HepG2 (cell line): ENCODE data around the gene MDH1B. TPM values are rescaled to one million over a fixed set of nuclear protein-coding genes. Genes with fewer than 3 reads are reported as not detected.

Experiments
- ATAC-seq: fragments of 200-7000 bp; cut with Tn5 transposase; 3 replicates; pipeline ENCODE4 v1.9.1; 2020; ENCODE audit warnings: mild to moderate bottlenecking, moderate library complexity
- BruUV-seq: library from RNA; stranded (reverse); fragments of 400-500 nt; replicated peaks from 2 replicates; lab custom pipeline; 2021; lab: Mats Ljungman, UMichigan
- CTCF ChIA-PET: fragments of 300-600 bp; formaldehyde crosslinking; extraction: SDS; loops from one replicate; lab custom pipeline; 2021; ENCODE audit warnings: low total read pairs, inconsistent platforms, low intra/inter-chr PET ratio; lab: Yijun Ruan, JAX
- POLR2A ChIA-PET: fragments of 350-600 bp; sonication (Branson Sonifier 250); formaldehyde crosslinking; loops from one replicate; lab custom pipeline; 2020; ENCODE audit warnings: antibody characterized with exemption, inconsistent platforms; lab: Yijun Ruan, JAX
- DNase-seq: peaks from one replicate; pipeline ENCODE4 v3.0.0-alpha.2; 2015; ENCODE audit warnings: low spot score
- FAIRE-seq: peaks from 3 replicates; lab custom pipeline; 2011; peaks lifted over from hg19 to GRCh38; lab: Jason Lieb, UNC
- H2AFZ ChIP-seq: one replicate; pipeline ENCODE4 v1.6.1; 2011; ENCODE audit warnings: low read length, inconsistent platforms
- H3K27ac ChIP-seq: fragments of 300-600 bp; 3 replicates; pipeline ENCODE4 v1.8.0; 2011; ENCODE audit warnings: mixed run types, mild to moderate bottlenecking, mixed read lengths, low read length, inconsistent platforms; ENCODE audit not compliant: insufficient read depth; ENCODE audit errors: extremely low read length
- H3K27me3 ChIP-seq, 2 experiments: fragments of 200-600 bp in 1 of 2; 2 replicates in 1 of 2; 3 replicates in 1 of 2; pipeline versions ENCODE4 v1.6.0 to v1.8.0; 2011; ENCODE audit warnings: low read length in 2 of 2, mild to moderate bottlenecking in 2 of 2, moderate library complexity in 2 of 2, inconsistent platforms in 1 of 2; ENCODE audit not compliant: insufficient read depth in 2 of 2, control insufficient read depth in 1 of 2
- H3K36me3 ChIP-seq, 2 experiments: fragments of 200-600 bp in 1 of 2; replicated peaks in 1 of 2; 2 replicates in 1 of 2; 3 replicates in 1 of 2; pipeline versions ENCODE4 v1.5.1 to v1.8.0; 2011; ENCODE audit warnings: low read length in 2 of 2, inconsistent platforms in 1 of 2; ENCODE audit not compliant: insufficient read depth in 2 of 2, control insufficient read depth in 1 of 2
- H3K4me1 ChIP-seq: 2 replicates; pipeline ENCODE4 v1.5.1; 2012; ENCODE audit warnings: low read length, inconsistent platforms; ENCODE audit not compliant: insufficient read depth
- H3K4me2 ChIP-seq: 2 replicates; pipeline ENCODE4 v1.6.0; 2011; ENCODE audit warnings: low read depth, low read length, inconsistent platforms
- H3K4me3 ChIP-seq, 3 experiments: fragments of 200-600 bp in 1 of 3; sonication (generic), shearing (Covaris generic) in 1 of 3; replicated peaks in 1 of 3; 2 replicates each; pipeline ENCODE4 v1.5.1; 2011 to 2016; ENCODE audit warnings: low read length in 3 of 3, inconsistent platforms in 2 of 3, low read depth in 2 of 3, mild to moderate bottlenecking in 2 of 3, control low read depth in 1 of 3, mixed read lengths in 1 of 3; ENCODE audit not compliant: insufficient read depth in 1 of 3
- H3K79me2 ChIP-seq: one replicate; pipeline ENCODE4 v1.6.1; 2011; ENCODE audit warnings: low read length, inconsistent platforms; ENCODE audit not compliant: insufficient read depth
- H3K9ac ChIP-seq: 2 replicates; pipeline ENCODE4 v1.6.0; 2011; ENCODE audit warnings: mild to moderate bottlenecking, low read depth, low read length, inconsistent platforms; ENCODE audit not compliant: insufficient read depth
- H3K9me3 ChIP-seq: 2 replicates; pipeline ENCODE4 v1.5.1; 2012; ENCODE audit warnings: mild to moderate bottlenecking, low read length
- H4K20me1 ChIP-seq: 2 replicates; pipeline ENCODE4 v1.6.0; 2011; ENCODE audit warnings: inconsistent platforms, mild to moderate bottlenecking, low read length, moderate library complexity; ENCODE audit not compliant: insufficient read depth
- ARID2 ChIP-seq: sonication (generic); formaldehyde crosslinking; IDR thresholded peaks from 2 replicates; pipeline ENCODE4 v1.8.1; 2022; ENCODE audit warnings: mild to moderate bottlenecking, missing genetic modification reagents, borderline replicate concordance
- ARNTL ChIP-seq: sonication (generic); formaldehyde crosslinking; IDR thresholded peaks from 2 replicates; pipeline ENCODE4 v1.4.0; 2020; ENCODE audit warnings: mild to moderate bottlenecking, missing genetic modification reagents
- BCL6 ChIP-seq: IDR thresholded peaks from 2 replicates; pipeline ENCODE4 v1.6.1; 2016; ENCODE audit warnings: missing genetic modification reagents, missing compliant biosample characterization
- DR1 ChIP-seq: sonication (generic); formaldehyde crosslinking; IDR thresholded peaks from 2 replicates; pipeline ENCODE4 v1.8.0; 2021; ENCODE audit warnings: mild to moderate bottlenecking, missing genetic modification reagents, inconsistent platforms
- FOSL2 ChIP-seq: sonication (generic); formaldehyde crosslinking; IDR thresholded peaks from 2 replicates; pipeline ENCODE4 v1.4.0; 2020; ENCODE audit warnings: missing genetic modification reagents
- NFIB ChIP-seq: sonication (generic); formaldehyde crosslinking; IDR thresholded peaks from 2 replicates; pipeline ENCODE4 v1.9.0; 2021; ENCODE audit warnings: missing genetic modification reagents, mild to moderate bottlenecking, borderline replicate concordance
- POLR2AphosphoS5 ChIP-seq: IDR thresholded peaks from 2 replicates; pipeline ENCODE4 v1.6.1; 2012; ENCODE audit warnings: low read depth, low read length
- RBM22 ChIP-seq: fragments of 200-400 bp; formaldehyde crosslinking; optimal IDR thresholded peaks from 2 replicates; pipeline ENCODE3; 2017; ENCODE audit warnings: mild to moderate bottlenecking, low read length, moderate library complexity
- SATB2 ChIP-seq: sonication (generic); formaldehyde crosslinking; IDR thresholded peaks from 2 replicates; pipeline ENCODE4 v1.5.0; 2020; ENCODE audit warnings: missing genetic modification reagents
- TEAD2 ChIP-seq: sonication (generic); formaldehyde crosslinking; IDR thresholded peaks from 2 replicates; pipeline ENCODE4 v1.9.0; 2021; ENCODE audit warnings: missing genetic modification reagents
- THAP11 ChIP-seq: IDR thresholded peaks from 2 replicates; pipeline ENCODE4 v1.6.1; 2016; ENCODE audit warnings: missing biosample characterization, missing genetic modification reagents
- ZNF20 ChIP-seq: sonication (generic); formaldehyde crosslinking; IDR thresholded peaks from 2 replicates; pipeline ENCODE4 v1.4.0; 2020; ENCODE audit warnings: mild to moderate bottlenecking, moderate library complexity, missing genetic modification reagents
- ZNF329 ChIP-seq: sonication (generic); formaldehyde crosslinking; IDR thresholded peaks from 2 replicates; pipeline ENCODE4 v1.9.0; 2021; ENCODE audit warnings: low read depth, mild to moderate bottlenecking, missing genetic modification reagents
- ZNF350 ChIP-seq: sonication (generic); formaldehyde crosslinking; IDR thresholded peaks from 2 replicates; pipeline ENCODE4 v1.4.0; 2020; ENCODE audit warnings: mild to moderate bottlenecking, low read depth, missing genetic modification reagents, borderline replicate concordance
- ZNF557 ChIP-seq: sonication (generic); formaldehyde crosslinking; IDR thresholded peaks from 2 replicates; pipeline ENCODE4 v1.4.0; 2020; ENCODE audit warnings: missing genetic modification reagents
- WGBS: methylation state at CpG from one replicate; pipeline ENCODE4 v1.1.6; 2017; ENCODE audit warnings: low lambda C conversion rate; 5-methylcytosine and 5-hydroxymethylcytosine counted together
- in situ Hi-C: cut with HindIII; loops from 2 replicates; pipeline ENCODE4 v1.10.0; 2017; ENCODE audit warnings: low pct_unique_long_range_greater_than_20kb; ENCODE audit not compliant: extremely low pct_ligation_motif_present
- intact Hi-C: fragments of 100-400 bp; cut with micrococcal nuclease; formaldehyde crosslinking; loops from one replicate; pipeline ENCODE4 v1.10.0; 2022; ENCODE audit not compliant: unreplicated experiment
- polyA plus RNA-seq, 8 experiments: library from polyadenylated mRNA; depleted of rRNA in 3 of 8; stranded (reverse) in 7 of 8; unstranded in 1 of 8; fragments of >200 nt; fragmentation: Illumina TruSeq in 4 of 8; extraction: Trizol in 4 of 8; gene quantifications; 2 replicates each; pipeline versions ENCODE4 v1.2.1 to v1.2.3, GENCODE V29; 2011 to 2016; ENCODE audit warnings: low read depth in 4 of 8, missing spikeins in 1 of 8, mixed read lengths in 1 of 8; ENCODE audit not compliant: insufficient read depth in 1 of 8
- total RNA-seq, 5 experiments: library from RNA; depleted of rRNA; stranded (reverse); fragments of >200 nt; fragmentation: Illumina TruSeq; extraction: Trizol; gene quantifications; 2 replicates each; pipeline ENCODE4 v1.2.3, GENCODE V29; 2016; ENCODE audit warnings: low read depth in 1 of 5
- TF ChIP-seq, protein P1 (sequence below): IDR thresholded peaks from 2 replicates; pipeline ENCODE4 v1.6.1; 2012; ENCODE audit warnings: inconsistent platforms

MDH1B gene
- total and polyA plus RNA-seq, 2 of the 13 experiments (the other 11 are each of a cell fraction or from before 2014, with no cell fraction given), result 0.17 to 0.86 TPM

DNA sequence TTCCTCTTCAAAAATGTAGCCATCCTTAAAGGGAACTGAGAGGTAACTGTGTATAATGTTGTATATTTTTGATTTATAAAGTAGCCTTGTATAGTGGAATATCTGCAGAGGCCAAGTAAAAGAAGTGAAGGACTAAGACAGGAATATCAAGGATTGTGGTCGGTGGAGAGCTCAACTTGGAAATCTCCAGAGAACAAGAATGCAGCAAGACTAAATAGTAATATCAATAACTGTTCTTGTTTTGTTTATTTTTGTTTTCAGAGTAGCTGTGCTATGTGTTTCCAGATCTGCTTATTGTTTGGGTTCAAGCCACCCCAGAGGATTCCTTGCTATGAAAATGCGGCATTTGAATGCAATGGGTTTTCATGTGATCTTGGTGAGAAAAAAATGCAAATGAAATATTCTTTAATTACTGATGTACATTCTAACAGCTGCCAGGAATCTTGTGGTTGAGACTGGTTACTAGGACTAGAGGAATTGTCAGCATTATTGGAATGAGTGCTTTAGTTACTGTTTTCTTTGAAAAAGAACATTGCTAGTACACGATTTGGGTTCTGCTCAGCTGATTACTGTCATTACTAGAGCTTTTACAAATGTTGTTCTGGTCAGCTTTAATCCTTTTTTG, 25.3 kb upstream of the MDH1B start:
- H3K36me3 ChIP-seq, result peaks cover 37 to 61% of the 10 kb centered on the region in 2 experiments
- no peak for FAIRE-seq
- CTCF ChIA-PET, result no interaction called here

More for the DNA sequence above, 25.3 kb upstream of the MDH1B start:
- no peaks in the 10 kb centered on the region; the same call in 1 of the 2 replicates for H4K20me1 ChIP-seq
- intact Hi-C loops, result no loop called here
- in situ Hi-C loops, result no loop called here
- no peak for ATAC-seq
- H2AFZ ChIP-seq, result no peak overlapping the region
- H3K9me3 ChIP-seq, result no peaks in the 10 kb centered on the region
- H3K9ac ChIP-seq, result no peak overlapping the region
- BruUV-seq, result no TSS peak
- H3K4me1 ChIP-seq, result no peaks in the 10 kb centered on the region
- POLR2A ChIA-PET, result interaction anchor here (1.0 to 1.6 kb wide), 2 partner anchors 25 to 740 kb away, joined by 3 to 5 read pairs; partner anchors contain the start of genes CREB1, FASTKD2 and MDH1B
- H3K4me2 ChIP-seq, result no peak overlapping the region
- H3K79me2 ChIP-seq, result no peaks in the 10 kb centered on the region
- H3K4me3 ChIP-seq, result no peak overlapping the region
- no peak for TF ChIP-seq SATB2 (CRISPR knock-in tag)
- TF ChIP-seq ZNF557, result no peak
- no peak for TF ChIP-seq ZNF20 (CRISPR knock-in tag)
- TF ChIP-seq NFIB (CRISPR knock-in tag), result no peak
- no peak for TF ChIP-seq FOSL2 (CRISPR knock-in tag)
- TF ChIP-seq TEAD2 (CRISPR knock-in tag), result no peak
- TF ChIP-seq DR1 (CRISPR knock-in tag), result no peak
- no peak for TF ChIP-seq ARNTL
- no peak for TF ChIP-seq ZNF329 (CRISPR knock-in tag)
- no peak for TF ChIP-seq BCL6 (CRISPR knock-in tag)
- TF ChIP-seq THAP11 (CRISPR knock-in tag), result no peak
- no peak for TF ChIP-seq RBM22
- TF ChIP-seq ARID2 (CRISPR knock-in tag), result no peak
- TF ChIP-seq ZNF350 (CRISPR knock-in tag), result no peak
- TF ChIP-seq, protein P1, sequence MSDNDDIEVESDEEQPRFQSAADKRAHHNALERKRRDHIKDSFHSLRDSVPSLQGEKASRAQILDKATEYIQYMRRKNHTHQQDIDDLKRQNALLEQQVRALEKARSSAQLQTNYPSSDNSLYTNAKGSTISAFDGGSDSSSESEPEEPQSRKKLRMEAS, result no peak
- TF ChIP-seq POLR2AphosphoS5, result no peak
- DNase-seq, result no peak
- no peak overlapping the region for H3K27ac ChIP-seq
- 97% methylated on average over 3 of the region's 3 CpGs for WGBS
- H3K27me3 ChIP-seq, result no peaks in the 10 kb centered on the region
